Measurements from ENCODE around the gene ATP1A2.
"Not testable (repeated sequence)": the region's sequence is repeated elsewhere in the genome, so short reads cannot be mapped to it uniquely, and the experiment has no call there.

ATP1A2 gene

DNA sequence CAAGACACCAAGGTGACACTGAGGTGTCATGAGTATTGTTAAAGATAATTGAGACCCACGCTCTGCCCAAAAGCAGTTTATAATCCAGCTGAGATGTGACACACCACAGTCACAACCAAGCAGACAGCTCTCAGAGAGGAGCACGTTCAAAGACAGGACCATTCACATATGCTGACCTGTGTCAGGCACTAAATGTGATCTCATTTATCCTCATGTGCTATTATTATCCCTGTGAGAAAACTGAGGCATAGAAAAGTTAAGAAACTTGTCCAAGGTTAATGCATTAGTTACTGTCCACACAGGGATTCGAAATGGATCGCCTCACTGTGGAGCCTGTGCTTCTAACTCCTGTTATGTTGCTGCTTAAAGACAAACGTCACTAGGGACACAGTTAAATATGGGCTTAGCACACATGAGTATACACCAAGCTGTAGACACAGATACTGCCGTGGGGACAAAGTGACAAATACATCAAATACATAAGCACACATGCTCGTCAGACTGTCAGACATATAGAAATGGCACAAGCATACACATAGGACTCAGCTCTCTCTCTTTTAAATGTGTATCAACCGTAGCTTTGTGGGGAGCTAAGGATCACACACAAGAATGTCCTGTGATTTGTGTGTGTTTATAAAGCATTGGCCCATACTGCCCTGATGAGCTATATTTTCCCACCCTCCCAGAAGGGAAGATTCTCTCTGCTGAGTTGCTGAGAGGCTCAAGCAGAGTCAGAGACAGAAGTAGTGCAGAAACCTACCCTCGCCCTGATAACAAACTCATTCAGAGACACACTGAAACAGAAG is 13.6 kb upstream of the ATP1A2 start:
- ATAC-seq, result no peak

- ATAC-seq, result no peak
Observed at GRCh38 chr1:160103658-160104408, 11.7 kb upstream of the ATP1A2 start.

DNA sequence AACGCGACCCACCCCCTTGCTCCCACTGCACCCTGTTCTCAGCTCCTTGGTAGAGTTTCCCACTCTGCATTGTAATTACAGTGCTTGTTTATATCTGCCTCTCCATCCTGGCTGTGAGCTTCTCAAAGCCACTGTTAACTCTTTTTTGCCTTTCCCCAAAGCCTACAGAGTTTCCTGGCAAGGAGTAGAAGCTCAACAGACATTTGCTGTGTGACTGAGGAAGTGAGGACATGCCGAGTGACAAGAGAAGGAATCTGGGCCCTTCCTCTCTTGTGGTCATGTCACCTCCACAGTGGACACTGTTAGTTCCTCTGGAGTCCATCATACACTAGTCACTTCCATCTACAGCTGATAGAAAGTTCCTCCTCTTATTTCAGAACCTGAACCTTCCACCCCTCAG is 11.1 kb upstream of the ATP1A2 start:
- no peak for ATAC-seq

GRCh38 chr1:160105155-160105554 is 10.4 kb upstream of the ATP1A2 start:
- no peak for ATAC-seq

GRCh38 chr1:160107512-160107911 is 8.0 kb upstream of the ATP1A2 start:
- no peak for ATAC-seq

- ATAC-seq, result peak in 1 of 2 donors; percentile 49
Observed at GRCh38 chr1:160108888-160109662, 6.5 kb upstream of the ATP1A2 start.

GRCh38 chr1:160109686-160110085 is 5.9 kb upstream of the ATP1A2 start:
- no peak for ATAC-seq

DNA sequence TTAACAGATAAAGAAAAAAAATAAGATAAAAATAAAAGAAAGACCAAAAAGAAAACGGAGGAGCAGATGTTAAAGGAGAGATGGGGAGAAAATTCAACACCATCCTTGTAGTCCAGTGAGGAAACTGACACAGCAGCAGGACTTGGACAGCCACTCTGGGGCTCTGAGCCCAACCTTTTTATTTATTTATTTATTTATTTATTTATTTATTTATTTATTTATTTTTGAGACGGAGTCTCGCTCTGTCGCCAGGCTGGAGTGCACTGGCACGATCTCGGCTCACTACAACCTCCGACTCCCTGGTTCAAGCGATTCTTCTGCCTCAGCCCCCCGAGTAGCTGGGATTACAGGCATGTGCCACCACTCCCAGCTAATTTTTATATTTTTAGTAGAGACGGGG is 4.1 kb upstream of the ATP1A2 start:
- not testable (repeated sequence) for ATAC-seq

DNA sequence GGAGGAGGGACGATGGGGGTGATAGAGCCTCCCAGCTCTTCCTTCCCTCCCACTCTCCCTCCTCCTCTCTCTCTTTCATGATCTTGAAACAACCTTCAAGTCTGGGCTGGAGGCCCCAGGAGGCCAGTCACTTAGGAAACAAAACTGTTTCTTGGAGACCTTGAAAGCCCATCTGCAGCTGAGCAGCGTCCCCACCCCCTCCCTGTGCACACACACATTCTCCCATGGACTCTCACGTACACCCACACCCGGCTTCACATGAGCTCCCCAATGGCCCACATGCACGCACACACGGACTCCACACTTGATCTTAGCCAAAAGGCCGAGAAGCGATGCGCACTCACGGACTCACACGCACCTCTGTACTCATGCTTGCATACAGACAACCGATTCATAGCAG is 3.2 kb upstream of the ATP1A2 start:
- ATAC-seq, result no peak

- ATAC-seq, result no peak
Observed at GRCh38 chr1:160113407-160113806, 2.2 kb upstream of the ATP1A2 start.

DNA sequence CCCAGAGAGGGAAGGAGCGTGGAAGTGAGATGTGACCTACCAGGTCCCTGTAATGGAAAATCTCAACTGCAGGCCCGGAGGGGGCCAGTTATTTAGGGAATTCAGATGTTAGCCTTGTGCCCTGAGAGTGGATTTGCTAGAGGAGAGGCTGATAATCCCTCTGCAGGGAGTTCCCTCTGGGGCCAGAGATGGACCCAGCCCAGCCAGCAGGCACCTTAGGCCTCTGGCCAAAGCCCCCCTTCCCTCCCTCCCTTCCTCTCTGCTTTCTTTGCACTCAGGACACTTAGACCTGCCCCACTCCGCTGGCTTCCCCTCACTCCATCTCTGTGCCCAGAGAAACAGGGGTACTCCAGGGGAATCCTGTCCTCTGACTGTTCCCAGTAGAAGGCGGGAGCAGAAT is 1.5 kb upstream of the ATP1A2 start:
- no peak for ATAC-seq

DNA sequence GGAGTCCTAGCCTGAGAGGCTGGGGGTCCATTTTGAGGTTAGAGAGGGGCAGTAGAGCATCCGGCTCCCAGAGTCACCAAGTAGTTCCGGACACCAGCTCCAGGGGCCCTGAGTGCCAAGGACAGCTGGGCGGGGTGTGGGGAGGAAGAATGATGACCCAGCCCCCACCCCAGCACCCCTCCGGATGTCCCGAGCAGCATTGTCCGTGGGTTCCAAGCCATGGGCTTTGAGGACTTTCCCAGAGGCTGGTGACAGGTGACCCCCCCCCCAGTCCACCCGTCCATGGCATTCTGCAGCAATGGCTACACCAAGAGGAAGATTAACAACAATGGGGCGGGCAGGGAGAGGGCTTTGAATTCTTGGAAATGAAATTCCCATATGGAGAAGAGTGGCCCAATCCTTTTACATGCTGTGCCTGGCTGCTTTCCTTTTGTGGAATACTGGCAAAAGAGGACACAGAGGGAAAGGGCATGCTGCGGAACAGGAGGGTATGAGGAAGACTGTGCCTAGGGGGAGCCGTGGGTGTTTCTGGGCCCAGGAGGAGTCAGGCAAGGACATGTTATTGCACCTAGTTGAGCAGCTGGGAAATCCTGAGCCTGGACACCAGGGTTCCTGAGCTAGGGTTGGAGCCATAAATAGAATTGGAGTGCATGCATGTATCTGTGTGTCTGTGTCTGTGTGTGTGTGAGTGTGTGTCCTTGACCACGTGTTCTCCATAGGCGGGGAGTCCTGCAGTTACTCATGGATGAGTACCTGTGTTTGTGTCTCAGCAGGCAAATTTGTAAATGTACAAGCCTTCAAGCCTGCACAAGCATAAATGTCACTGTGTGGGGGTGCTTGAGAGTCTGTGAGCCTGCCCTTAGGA is 956 bp downstream of the ATP1A2 start:
- ATAC-seq, result no peak

DNA sequence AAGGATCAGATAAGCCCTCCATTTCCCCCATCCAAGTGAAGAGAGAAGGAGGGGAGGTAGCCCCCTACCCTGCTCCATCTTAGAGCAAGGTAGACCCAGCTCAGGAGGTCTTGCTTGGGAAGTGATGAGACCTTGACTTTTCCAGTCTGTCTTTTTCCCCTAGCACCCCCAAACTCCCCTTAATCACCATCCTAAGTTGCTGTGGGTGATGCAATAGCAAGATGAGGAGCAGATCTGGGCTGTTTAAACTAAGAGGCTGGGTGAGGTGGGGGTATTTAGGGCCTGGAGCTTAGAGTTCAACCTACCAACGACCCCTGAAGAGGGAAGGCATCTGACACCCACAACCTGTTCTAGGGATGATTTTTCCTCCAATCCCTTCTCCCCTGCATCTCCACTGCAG is 1.7 kb downstream of the ATP1A2 start:
- ATAC-seq, result no peak

DNA sequence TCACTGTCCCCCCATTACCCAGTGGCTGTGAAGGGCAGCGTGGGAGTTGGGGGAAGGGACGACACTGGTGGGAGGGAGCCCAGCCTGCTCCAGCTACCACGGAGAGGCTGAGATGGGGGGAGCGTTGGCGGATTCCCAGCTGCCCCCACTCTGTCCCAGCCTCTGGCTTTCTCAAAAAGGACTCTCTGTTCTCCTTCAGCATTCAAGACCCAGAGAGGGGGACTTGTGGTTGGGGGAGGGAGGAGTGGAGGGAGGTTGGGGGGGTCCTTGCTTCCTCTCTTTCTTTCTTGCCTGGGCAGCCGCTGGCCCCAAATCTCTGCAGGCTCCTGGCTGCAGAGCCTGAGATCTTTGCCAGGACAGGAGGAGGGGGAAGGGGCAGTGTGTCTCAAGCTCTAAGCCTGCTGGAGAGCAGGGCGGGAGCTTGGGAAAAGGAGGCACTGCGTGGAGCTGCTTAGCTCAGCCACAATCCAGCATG is 2.2 kb downstream of the ATP1A2 start:
- ATAC-seq, result no peak

GRCh38 chr1:160118928-160119327 is 3.4 kb downstream of the ATP1A2 start:
- ATAC-seq, result no peak

- ATAC-seq, result no peak
Observed at GRCh38 chr1:160120797-160121196, 5.2 kb downstream of the ATP1A2 start.

- no peak for ATAC-seq
Observed at GRCh38 chr1:160121388-160121787, 5.8 kb downstream of the ATP1A2 start.

- no peak for ATAC-seq
Observed at GRCh38 chr1:160122978-160123495, 7.5 kb downstream of the ATP1A2 start.

DNA sequence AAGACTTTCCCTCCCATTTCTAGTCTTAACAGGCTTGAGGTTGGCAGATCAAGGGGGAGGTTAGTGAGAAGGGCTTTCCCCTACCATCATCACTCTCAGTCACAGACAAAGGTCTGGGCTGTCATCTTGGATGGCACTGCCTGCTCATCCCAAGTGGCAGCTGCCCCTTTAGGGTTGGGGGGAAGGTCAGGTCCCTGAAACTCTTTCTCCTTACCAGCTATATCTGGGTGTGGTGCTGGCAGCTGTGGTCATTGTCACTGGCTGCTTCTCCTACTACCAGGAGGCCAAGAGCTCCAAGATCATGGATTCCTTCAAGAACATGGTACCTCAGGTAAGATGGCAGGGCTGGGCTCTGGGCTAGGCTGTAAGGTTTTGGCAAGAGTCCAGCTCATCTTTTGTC is 8.2 kb downstream of the ATP1A2 start:
- ATAC-seq, result no peak

GRCh38 chr1:160124705-160125478 is 9.3 kb downstream of the ATP1A2 start:
- ATAC-seq, result no peak

- no peak for ATAC-seq
Observed at GRCh38 chr1:160125746-160126145, 10.2 kb downstream of the ATP1A2 start.
